Neural cell (in vitro differentiated cells): ENCODE data around the gene PIK3R6. TPM values are rescaled to one million over a fixed set of nuclear protein-coding genes. Genes with fewer than 3 reads are reported as not detected.

Experiments used
- H2AFZ ChIP-seq: fragments of 200-600, 300-800 bp; sonication (generic), shearing (Covaris generic); 2 replicates; pipeline ENCODE4 v1.6.0; 2014; ENCODE audit warnings: low read depth, mild to moderate bottlenecking, antibody characterized with exemption, low read length, moderate library complexity
- H3F3A ChIP-seq: fragments of 200-600 bp; shearing (Covaris generic); 2 replicates; pipeline ENCODE4 v1.6.1; 2016; ENCODE audit warnings: mild to moderate bottlenecking, moderate library complexity, mixed read lengths, antibody characterized with exemption, low read length; ENCODE audit not compliant: insufficient read depth, poor library complexity, severe bottlenecking
- H3K27ac ChIP-seq: fragments of 200-600, 300-800 bp; sonication (generic), shearing (Covaris generic); 2 replicates; pipeline ENCODE4 v1.5.1; 2014; ENCODE audit warnings: mild to moderate bottlenecking, low read length, moderate library complexity
- H3K27me3 ChIP-seq: fragments of 300-800, 200-600 bp; sonication (generic), shearing (Covaris generic); 2 replicates; pipeline ENCODE4 v1.6.0; 2014; ENCODE audit warnings: mild to moderate bottlenecking, low read depth, low read length, moderate library complexity; ENCODE audit not compliant: insufficient read depth
- H3K36me3 ChIP-seq: fragments of 300-800, 200-600 bp; sonication (generic), shearing (Covaris generic); 2 replicates; pipeline ENCODE4 v1.5.1; 2014; ENCODE audit warnings: mild to moderate bottlenecking, antibody characterized with exemption, low read length, moderate library complexity; ENCODE audit not compliant: insufficient read depth
- H3K4me2 ChIP-seq: fragments of 300-800, 200-600 bp; sonication (generic), shearing (Covaris generic); 2 replicates; pipeline ENCODE4 v1.6.0; 2014; ENCODE audit warnings: mild to moderate bottlenecking, low read length
- H3K4me3 ChIP-seq: fragments of 300-800, 200-600 bp; sonication (generic), shearing (Covaris generic); 2 replicates; pipeline ENCODE4 v1.5.1; 2014; ENCODE audit warnings: mild to moderate bottlenecking, low read length, moderate library complexity
- H3K79me2 ChIP-seq: fragments of 200-600 bp; shearing (Covaris generic); replicated peaks from 2 replicates; pipeline ENCODE4 v1.6.0; 2014; ENCODE audit warnings: mild to moderate bottlenecking, low read length, moderate library complexity; ENCODE audit not compliant: insufficient read depth
- H3K9ac ChIP-seq: fragments of 300-800, 200-600 bp; sonication (generic), shearing (Covaris generic); 2 replicates; pipeline ENCODE4 v1.6.1; 2016; ENCODE audit warnings: mild to moderate bottlenecking, low read length, mixed read lengths
- H3K9me2 ChIP-seq: fragments of 200-600 bp; shearing (Covaris generic); 2 replicates; pipeline ENCODE4 v1.6.1; 2016; ENCODE audit warnings: mild to moderate bottlenecking, low read length, mixed read lengths; ENCODE audit not compliant: insufficient read depth
- H3K9me3 ChIP-seq: fragments of 200-600, 300-800 bp; sonication (generic), shearing (Covaris generic); 2 replicates; pipeline ENCODE4 v1.6.1; 2016; ENCODE audit warnings: mild to moderate bottlenecking, mixed run types, low read length, moderate library complexity, mixed read lengths
- H4K20me1 ChIP-seq: fragments of 200-600 bp; shearing (Covaris generic); 2 replicates; pipeline ENCODE4 v1.6.1; 2016; ENCODE audit warnings: mild to moderate bottlenecking, mixed run types; ENCODE audit not compliant: insufficient read depth
- EP300 ChIP-seq: fragments of 450-650 bp; conservative IDR thresholded peaks from 2 replicates; pipeline ENCODE4 v1.6.1; 2014; ENCODE audit warnings: antibody characterized with exemption, mild to moderate bottlenecking, moderate library complexity; ENCODE audit not compliant: poor library complexity, severe bottlenecking
- EZH2 ChIP-seq: fragments of 200-600, 300-800 bp; shearing (Covaris generic), sonication (generic); IDR thresholded peaks from 2 replicates; pipeline ENCODE4 v1.6.1; 2014; ENCODE audit warnings: antibody characterized with exemption, low read length, borderline replicate concordance, mild to moderate bottlenecking; ENCODE audit not compliant: insufficient read depth, poor library complexity, severe bottlenecking
- MXI1 ChIP-seq: fragments of 450-650 bp; conservative IDR thresholded peaks from 2 replicates; pipeline ENCODE4 v1.6.1; 2014; ENCODE audit warnings: antibody characterized with exemption, mild to moderate bottlenecking; ENCODE audit not compliant: poor library complexity, severe bottlenecking
- POLR2AphosphoS5 ChIP-seq: IDR thresholded peaks from 2 replicates; pipeline ENCODE4 v1.6.1; 2012
- RAD21 ChIP-seq: fragments of 450-650 bp; conservative IDR thresholded peaks from 2 replicates; pipeline ENCODE4 v1.6.1; 2014; ENCODE audit warnings: antibody characterized with exemption, mild to moderate bottlenecking, moderate library complexity
- SMC3 ChIP-seq: fragments of 450-650 bp; conservative IDR thresholded peaks from 2 replicates; pipeline ENCODE4 v1.6.1; 2014; ENCODE audit warnings: antibody characterized with exemption, mild to moderate bottlenecking, moderate library complexity; ENCODE audit not compliant: poor library complexity
- TAF1 ChIP-seq: IDR thresholded peaks from 2 replicates; pipeline ENCODE4 v1.6.1; 2012; ENCODE audit warnings: low read depth
- polyA plus RNA-seq: library from polyadenylated mRNA; depleted of rRNA; stranded (reverse); fragments of >200 nt; gene quantifications from 2 replicates; pipeline ENCODE4 v1.2.3, GENCODE V29; 2014
- TF ChIP-seq, protein P1 (sequence below): fragments of 450-650 bp; IDR thresholded peaks from 2 replicates; pipeline ENCODE4 v1.5.1; 2014; ENCODE audit warnings: antibody characterized with exemption, mild to moderate bottlenecking, moderate library complexity; ENCODE audit not compliant: poor library complexity, severe bottlenecking
- TF ChIP-seq, protein P2 (sequence below): IDR thresholded peaks from 2 replicates; pipeline ENCODE4 v1.6.1; 2012; ENCODE audit warnings: borderline replicate concordance

PIK3R6 gene
- polyA plus RNA-seq, 1 donor from 2014 or later = not detected

DNA sequence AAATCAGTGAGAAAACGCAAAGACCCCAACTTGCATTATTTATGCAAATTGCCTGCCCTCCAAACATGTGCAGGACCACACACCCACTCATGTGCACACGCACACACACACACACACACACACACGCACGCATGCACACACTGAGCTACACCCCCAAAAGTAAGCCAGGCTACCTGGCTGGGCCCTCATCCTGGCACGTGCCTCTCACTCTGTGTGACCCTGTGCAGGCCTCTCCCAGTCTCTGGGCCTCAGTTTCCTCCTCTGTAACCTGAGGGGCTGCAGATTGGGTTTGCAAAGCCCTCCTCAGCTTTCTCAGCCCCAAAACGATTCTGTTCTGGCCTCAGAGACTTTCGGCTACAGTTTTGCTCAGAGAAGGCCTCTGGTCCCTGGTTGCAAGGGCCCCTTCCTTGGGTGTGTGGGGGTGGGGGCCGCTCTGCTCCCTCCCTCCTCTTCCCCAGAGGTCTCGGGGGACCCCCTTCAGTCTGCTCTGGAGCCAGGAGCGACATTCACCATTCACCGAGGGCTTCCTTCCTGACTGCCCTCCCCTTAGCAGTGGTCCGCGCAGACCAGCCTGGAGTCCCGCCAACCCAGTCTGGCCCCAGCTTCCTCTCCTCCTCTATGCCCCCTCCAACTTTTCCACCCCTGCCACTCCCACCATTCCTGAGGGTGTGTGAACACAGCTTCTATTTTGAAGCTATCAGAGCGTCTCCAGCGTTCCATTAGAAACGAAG is 5.4 kb upstream of the PIK3R6 start:
- no peaks in the 10 kb centered on the region for H3K27me3 ChIP-seq
- TF ChIP-seq TAF1 (no peak), MXI1 (no peak), RAD21 (no peak), EZH2 (no peak), SMC3 (no peak), POLR2AphosphoS5 (no peak), EP300 (no peak)
- TF ChIP-seq, protein P1, sequence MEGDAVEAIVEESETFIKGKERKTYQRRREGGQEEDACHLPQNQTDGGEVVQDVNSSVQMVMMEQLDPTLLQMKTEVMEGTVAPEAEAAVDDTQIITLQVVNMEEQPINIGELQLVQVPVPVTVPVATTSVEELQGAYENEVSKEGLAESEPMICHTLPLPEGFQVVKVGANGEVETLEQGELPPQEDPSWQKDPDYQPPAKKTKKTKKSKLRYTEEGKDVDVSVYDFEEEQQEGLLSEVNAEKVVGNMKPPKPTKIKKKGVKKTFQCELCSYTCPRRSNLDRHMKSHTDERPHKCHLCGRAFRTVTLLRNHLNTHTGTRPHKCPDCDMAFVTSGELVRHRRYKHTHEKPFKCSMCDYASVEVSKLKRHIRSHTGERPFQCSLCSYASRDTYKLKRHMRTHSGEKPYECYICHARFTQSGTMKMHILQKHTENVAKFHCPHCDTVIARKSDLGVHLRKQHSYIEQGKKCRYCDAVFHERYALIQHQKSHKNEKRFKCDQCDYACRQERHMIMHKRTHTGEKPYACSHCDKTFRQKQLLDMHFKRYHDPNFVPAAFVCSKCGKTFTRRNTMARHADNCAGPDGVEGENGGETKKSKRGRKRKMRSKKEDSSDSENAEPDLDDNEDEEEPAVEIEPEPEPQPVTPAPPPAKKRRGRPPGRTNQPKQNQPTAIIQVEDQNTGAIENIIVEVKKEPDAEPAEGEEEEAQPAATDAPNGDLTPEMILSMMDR = no peak
- TF ChIP-seq, protein P2, sequence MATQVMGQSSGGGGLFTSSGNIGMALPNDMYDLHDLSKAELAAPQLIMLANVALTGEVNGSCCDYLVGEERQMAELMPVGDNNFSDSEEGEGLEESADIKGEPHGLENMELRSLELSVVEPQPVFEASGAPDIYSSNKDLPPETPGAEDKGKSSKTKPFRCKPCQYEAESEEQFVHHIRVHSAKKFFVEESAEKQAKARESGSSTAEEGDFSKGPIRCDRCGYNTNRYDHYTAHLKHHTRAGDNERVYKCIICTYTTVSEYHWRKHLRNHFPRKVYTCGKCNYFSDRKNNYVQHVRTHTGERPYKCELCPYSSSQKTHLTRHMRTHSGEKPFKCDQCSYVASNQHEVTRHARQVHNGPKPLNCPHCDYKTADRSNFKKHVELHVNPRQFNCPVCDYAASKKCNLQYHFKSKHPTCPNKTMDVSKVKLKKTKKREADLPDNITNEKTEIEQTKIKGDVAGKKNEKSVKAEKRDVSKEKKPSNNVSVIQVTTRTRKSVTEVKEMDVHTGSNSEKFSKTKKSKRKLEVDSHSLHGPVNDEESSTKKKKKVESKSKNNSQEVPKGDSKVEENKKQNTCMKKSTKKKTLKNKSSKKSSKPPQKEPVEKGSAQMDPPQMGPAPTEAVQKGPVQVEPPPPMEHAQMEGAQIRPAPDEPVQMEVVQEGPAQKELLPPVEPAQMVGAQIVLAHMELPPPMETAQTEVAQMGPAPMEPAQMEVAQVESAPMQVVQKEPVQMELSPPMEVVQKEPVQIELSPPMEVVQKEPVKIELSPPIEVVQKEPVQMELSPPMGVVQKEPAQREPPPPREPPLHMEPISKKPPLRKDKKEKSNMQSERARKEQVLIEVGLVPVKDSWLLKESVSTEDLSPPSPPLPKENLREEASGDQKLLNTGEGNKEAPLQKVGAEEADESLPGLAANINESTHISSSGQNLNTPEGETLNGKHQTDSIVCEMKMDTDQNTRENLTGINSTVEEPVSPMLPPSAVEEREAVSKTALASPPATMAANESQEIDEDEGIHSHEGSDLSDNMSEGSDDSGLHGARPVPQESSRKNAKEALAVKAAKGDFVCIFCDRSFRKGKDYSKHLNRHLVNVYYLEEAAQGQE = no peak
- H3K9me3 ChIP-seq = no peaks in the 10 kb centered on the region
- no peaks in the 10 kb centered on the region for H3F3A ChIP-seq
- no peaks in the 10 kb centered on the region for H3K9me2 ChIP-seq
- no peak overlapping the region for H3K9ac ChIP-seq
- H3K4me3 ChIP-seq = no peak overlapping the region
- no peaks in the 10 kb centered on the region for H3K79me2 ChIP-seq
- no peaks in the 10 kb centered on the region for H3K36me3 ChIP-seq
- H2AFZ ChIP-seq = no peak overlapping the region
- no peaks in the 10 kb centered on the region for H4K20me1 ChIP-seq
- H3K4me2 ChIP-seq = no peak overlapping the region
- no peak overlapping the region for H3K27ac ChIP-seq

DNA sequence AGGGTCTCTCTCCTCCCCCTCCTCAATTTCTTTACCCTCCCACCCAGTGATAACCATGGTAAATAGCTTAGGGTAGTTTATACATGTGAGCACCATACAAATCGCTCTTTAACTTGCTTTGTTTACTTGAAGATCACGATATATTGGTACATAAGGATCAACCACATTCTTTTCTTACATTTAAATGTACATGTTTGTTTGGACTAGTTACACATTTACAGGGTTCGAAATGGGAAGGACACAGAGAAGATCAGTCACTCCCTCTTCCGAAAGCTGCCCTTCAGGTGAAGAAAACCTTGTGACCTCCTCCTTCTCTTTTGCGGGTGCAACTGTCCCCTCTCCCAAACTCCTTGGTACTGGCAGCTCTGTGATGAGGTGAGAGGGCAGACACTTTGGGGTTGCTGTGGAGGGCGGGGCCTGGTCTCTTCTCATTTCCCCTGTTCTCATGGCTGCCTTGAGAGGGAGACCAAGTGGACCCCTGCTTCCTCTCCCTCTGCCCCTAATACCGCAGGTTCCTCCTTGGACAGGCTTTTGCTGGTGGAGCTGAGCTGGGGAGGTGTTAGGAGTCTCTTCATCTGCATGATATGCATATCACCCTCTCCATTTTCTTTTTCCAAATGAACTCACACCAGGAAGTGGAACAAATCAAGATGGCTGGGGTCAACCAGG is 4.7 kb upstream of the PIK3R6 start:
- H3K79me2 ChIP-seq = no peaks in the 10 kb centered on the region
- no peaks in the 10 kb centered on the region for H3K36me3 ChIP-seq
- no peaks in the 10 kb centered on the region for H3K9me3 ChIP-seq
- H3K27me3 ChIP-seq = no peaks in the 10 kb centered on the region
- no peaks in the 10 kb centered on the region for H4K20me1 ChIP-seq
- no peak overlapping the region for H3K4me3 ChIP-seq
- H3K27ac ChIP-seq = no peak overlapping the region
- H3K9ac ChIP-seq = no peak overlapping the region
- TF ChIP-seq RAD21 (no peak), MXI1 (no peak), EP300 (no peak), SMC3 (no peak), TAF1 (no peak)
- TF ChIP-seq, protein P2 = no peak
- H3K4me2 ChIP-seq = no peak overlapping the region
- no peaks in the 10 kb centered on the region for H3F3A ChIP-seq
- no peaks in the 10 kb centered on the region for H3K9me2 ChIP-seq
- no peak overlapping the region for H2AFZ ChIP-seq
